B cell (primary cell): Measurements from ENCODE around the gene KPNB1. TPM values are rescaled to one million over a fixed set of nuclear protein-coding genes. Genes with fewer than 3 reads are reported as not detected.

Source experiments
- ATAC-seq: fragments of 200-7000 bp; cut with Tn5 transposase; one replicate; pipeline ENCODE4 v1.10.0; 2021; ENCODE audit warnings: low read depth, mild to moderate bottlenecking, moderate number of reproducible peaks, moderate library complexity
- CTCF ChIA-PET: fragments of 350-600 bp; sonication (Branson Sonifier 250); formaldehyde crosslinking; loops from one replicate; lab custom pipeline; 2021; ENCODE audit warnings: antibody characterized with exemption, inconsistent platforms; lab: Charles Lee
- POLR2A ChIA-PET: fragments of 350-600 bp; sonication (Branson Sonifier 250); formaldehyde crosslinking; loops from one replicate; lab custom pipeline; 2021; ENCODE audit warnings: antibody characterized with exemption; lab: Charles Lee
- DNase-seq: peaks from one replicate; pipeline ENCODE4 v3.0.0; 2013
- H2AFZ ChIP-seq: 2 replicates; pipeline ENCODE4 v1.6.1; 2012; ENCODE audit warnings: mild to moderate bottlenecking, low read depth, low read length; ENCODE audit not compliant: insufficient read depth, poor library complexity, severe bottlenecking
- H3K27ac ChIP-seq, 2 donors: 1 replicate in 1 of 2; 2 replicates in 1 of 2; pipeline ENCODE4 v1.5.1; 2012 to 2013; ENCODE audit warnings: low read length in 2 of 2, mild to moderate bottlenecking in 2 of 2, moderate library complexity in 1 of 2
- H3K27me3 ChIP-seq, 4 experiments: fragments of 200-600 bp in 1 of 4; sonication (generic) in 1 of 4; replicated peaks in 1 of 4; 1 replicate in 2 of 4; 2 replicates in 2 of 4; pipeline versions ENCODE4 v1.6.1 to v1.7.0; 2013 to 2016; ENCODE audit warnings: low read length in 3 of 4, mild to moderate bottlenecking in 2 of 4, mixed read lengths in 1 of 4, moderate library complexity in 1 of 4; ENCODE audit not compliant: insufficient read depth in 4 of 4, control insufficient read depth in 3 of 4; ENCODE audit errors: control extremely low read depth in 1 of 4
- H3K36me3 ChIP-seq, 2 experiments: replicated peaks in 1 of 2; 1 replicate in 1 of 2; 2 replicates in 1 of 2; pipeline versions ENCODE4 v1.6.1 to v1.7.1; 2013; ENCODE audit warnings: low read length in 1 of 2; ENCODE audit not compliant: insufficient read depth in 2 of 2, control insufficient read depth in 1 of 2; ENCODE audit errors: control extremely low read depth in 1 of 2, extremely low read depth in 1 of 2
- H3K4me1 ChIP-seq, 2 donors: fragments of 200-600 bp in 1 of 2; sonication (generic) in 1 of 2; 1 replicate in 1 of 2; 2 replicates in 1 of 2; pipeline versions ENCODE4 v1.5.1 to v1.6.1; 2013 to 2017; ENCODE audit warnings: low read length in 2 of 2; ENCODE audit not compliant: control insufficient read depth in 2 of 2, insufficient read depth in 2 of 2
- H3K4me2 ChIP-seq: replicated peaks from 2 replicates; pipeline ENCODE3; 2012; ENCODE audit warnings: mild to moderate bottlenecking, low read depth, low read length; ENCODE audit not compliant: poor library complexity, severe bottlenecking
- H3K4me3 ChIP-seq, 5 experiments: fragments of 200-600 bp in 1 of 5; sonication (generic) in 1 of 5; 1 replicate in 3 of 5; 2 replicates in 2 of 5; pipeline versions ENCODE4 v1.5.1 to v1.7.0; 2011 to 2016; ENCODE audit warnings: low read length in 4 of 5, mild to moderate bottlenecking in 4 of 5, low read depth in 2 of 5, control low read depth in 1 of 5, moderate library complexity in 1 of 5; ENCODE audit not compliant: insufficient read depth in 1 of 5; ENCODE audit errors: control extremely low read depth in 1 of 5, extremely low read depth in 1 of 5
- H3K79me2 ChIP-seq: fragments of 200-600 bp; sonication (generic); one replicate; pipeline ENCODE4 v1.6.0; 2016; ENCODE audit warnings: low read length; ENCODE audit not compliant: control insufficient read depth, insufficient read depth
- H3K9ac ChIP-seq: fragments of 200-600 bp; sonication (generic); 2 replicates; pipeline ENCODE4 v1.6.1; 2017; ENCODE audit warnings: mild to moderate bottlenecking, low read length, moderate library complexity
- H3K9me3 ChIP-seq, 3 donors: one replicate each; pipeline versions ENCODE4 v1.6.1 to v1.7.1; 2013; ENCODE audit warnings: low read length in 2 of 3; ENCODE audit not compliant: control insufficient read depth in 2 of 3, insufficient read depth in 1 of 3; ENCODE audit errors: control extremely low read depth in 1 of 3
- H4K20me1 ChIP-seq: 2 replicates; pipeline ENCODE4 v1.6.0; 2012; ENCODE audit warnings: mild to moderate bottlenecking, low read length; ENCODE audit not compliant: insufficient read depth, control insufficient read depth, poor library complexity, severe bottlenecking
- H3K27ac Mint-ChIP-seq: one replicate; pipeline ENCODE4 v1.8.0; 2021; ENCODE audit warnings: mixed read lengths
- H3K27me3 Mint-ChIP-seq: one replicate; pipeline ENCODE4 v1.8.0; 2021; ENCODE audit warnings: mixed read lengths
- H3K4me1 Mint-ChIP-seq: one replicate; pipeline ENCODE4 v1.8.0; 2021; ENCODE audit warnings: mixed read lengths
- H3K4me3 Mint-ChIP-seq: one replicate; pipeline ENCODE4 v1.8.0; 2021; ENCODE audit warnings: mixed read lengths
- H3K9me3 Mint-ChIP-seq: one replicate; pipeline ENCODE4 v1.8.0; 2022; ENCODE audit warnings: mixed read lengths; ENCODE audit not compliant: insufficient read depth
- CTCF ChIP-seq: fragments of 200-600 bp; IDR thresholded peaks from one replicate; pipeline ENCODE4 v1.8.0; 2022; ENCODE audit warnings: antibody characterized with exemption, mild to moderate bottlenecking
- EZH2 ChIP-seq: IDR thresholded peaks from 2 replicates; pipeline ENCODE4 v1.6.1; 2012; ENCODE audit warnings: borderline replicate concordance, low read depth, mild to moderate bottlenecking, moderate library complexity, low read length; ENCODE audit not compliant: insufficient read depth, poor library complexity, severe bottlenecking
- WGBS: methylation state at CpG from one replicate; pipeline ENCODE4 v1.1.5; 2013; ENCODE audit warnings: missing lambda C conversion rate; ENCODE audit not compliant: insufficient coverage; 5-methylcytosine and 5-hydroxymethylcytosine counted together
- intact Hi-C: fragments of 100-400 bp; cut with micrococcal nuclease; formaldehyde crosslinking; loops from one replicate; pipeline ENCODE4 v1.10.0; 2022
- polyA plus RNA-seq: library from polyadenylated mRNA; depleted of rRNA; stranded (reverse); fragments of >200 nt; gene quantifications from 2 replicates; pipeline ENCODE4 v1.2.3, GENCODE V29; 2012
- total RNA-seq, 2 donors: library from RNA; stranded (reverse); fragments of 120-200 nt in 1 of 2; gene quantifications; 1 replicate in 1 of 2; 2 replicates in 1 of 2; pipeline versions ENCODE4 v1.2.3 to v1.2.4, GENCODE V29; 2013 to 2022

KPNB1 gene
- total and polyA plus RNA-seq, 2 donors (not counting 1 experiment from before 2014, with no cell fraction given), result 60.6 to 278 TPM

GRCh38 chr17:47708312-47708863 is 58.7 kb downstream of the KPNB1 start:
- no peak overlapping the region for H3K27ac ChIP-seq
- Mint-ChIP-seq H3K9me3 (no peaks in the 10 kb centered on the region), H3K27me3 (no peaks in the 10 kb centered on the region), H3K27ac (no peak overlapping the region), H3K4me3 (no peak overlapping the region), H3K4me1 (peaks cover 62% of the 10 kb centered on the region)
- H3K4me2 ChIP-seq, result no peak overlapping the region
- H3K79me2 ChIP-seq, result no peaks in the 10 kb centered on the region
- intact Hi-C loops, result no loop called here
- H3K36me3 ChIP-seq, result no peaks in the 10 kb centered on the region
- 96% methylated on average over 15 of the region's 31 CpGs for WGBS
- H3K27me3 ChIP-seq, result no peaks in the 10 kb centered on the region
- ChIA-PET POLR2A (interaction anchor here (0.6 kb wide), 1 partner anchor 9 kb away, joined by 5 read pairs; no protein-coding TSS in a partner anchor), CTCF (interaction anchor here (0.9 to 2.6 kb wide), 5 partner anchors 8 to 24 kb away, joined by 3 to 13 read pairs (median 4); partner anchors contain the start of gene TBX21)
- no peak overlapping the region for H3K4me3 ChIP-seq
- TF ChIP-seq CTCF, result no peak
- TF ChIP-seq EZH2, result no peak
- DNase-seq (no peak), ATAC-seq (no peak)
- no peaks in the 10 kb centered on the region for H3K9me3 ChIP-seq
- no peak overlapping the region for H2AFZ ChIP-seq
- H4K20me1 ChIP-seq, result no peaks in the 10 kb centered on the region
- no peak overlapping the region for H3K9ac ChIP-seq
- H3K4me1 ChIP-seq, result peaks cover 58 to 66% of the 10 kb centered on the region in 2 donors

GRCh38 chr17:47708864-47709541 is 59.3 kb downstream of the KPNB1 start:
- WGBS, result 99% methylated on average over 76 of the region's 89 CpGs
- Histone ChIP-seq H3K4me3 (no peak overlapping the region), H3K4me1 (peaks cover 58 to 66% of the 10 kb centered on the region in 2 donors), H3K79me2 (no peaks in the 10 kb centered on the region), H3K27me3 (no peaks in the 10 kb centered on the region), H3K36me3 (no peaks in the 10 kb centered on the region), H3K9me3 (no peaks in the 10 kb centered on the region), H4K20me1 (no peaks in the 10 kb centered on the region), H2AFZ (no peak overlapping the region), H3K9ac (no peak overlapping the region), H3K4me2 (no peak overlapping the region), H3K27ac (no peak overlapping the region)
- ChIA-PET CTCF (interaction anchor here (1.0 to 2.0 kb wide), 3 partner anchors 8 to 22 kb away, joined by 3 to 13 read pairs (median 4); no protein-coding TSS in a partner anchor), POLR2A (no interaction called here)
- TF ChIP-seq EZH2 (no peak), CTCF (no peak)
- Mint-ChIP-seq H3K4me1 (peaks cover 62% of the 10 kb centered on the region), H3K9me3 (no peaks in the 10 kb centered on the region), H3K27me3 (no peaks in the 10 kb centered on the region), H3K4me3 (no peak overlapping the region), H3K27ac (no peak overlapping the region)
- DNase-seq (no peak), ATAC-seq (no peak)
- intact Hi-C loops, result no loop called here
